Right lobe of liver (tissue), 4 donors: ENCODE measurements around the gene CLIP2.

Experiments used
- CTCF ChIP-seq, 4 donors: fragments of 200-600 bp in 3 of 4; fragments of 450-650 bp in 1 of 4; IDR thresholded peaks; one replicate each; pipeline versions ENCODE4 v1.5.1 to v1.8.0; 2016 to 2022; ENCODE audit warnings: antibody characterized with exemption in 4 of 4, mild to moderate bottlenecking in 2 of 4
- POLR2A ChIP-seq: fragments of 450-650 bp; IDR thresholded peaks from one replicate; pipeline ENCODE4 v1.6.1; 2017; ENCODE audit warnings: antibody characterized with exemption, mild to moderate bottlenecking
- donor health status: DM: no; HTN: no; CAD: no.
- donor health status: DM: no; HTN: no; CAD: no.
- donor health status: DM: no; HTN: yes; CAD: no.

- TF ChIP-seq CTCF (IDR thresholded peaks at IDR 0.05) (no peak), POLR2A (no peak)
These were observed 25.6 kb upstream of the CLIP2 start for GRCh38 chr7:74263399-74264120.
